ACC112 (cell line): Measurements from ENCODE around the gene TBC1D14.
A peak's percentile ranks its signal among the peaks of the same experiment; 100 is the strongest.
"Not testable (repeated sequence)": the region's sequence is repeated elsewhere in the genome, so short reads cannot be mapped to it uniquely, and the experiment has no call there.

Experiments
- H2AFZ ChIP-seq: fragments of 200-600 bp; sonication (generic); one replicate; pipeline ENCODE4 v1.6.0; 2017; ENCODE audit warnings: antibody characterized with exemption, low read length; ENCODE audit not compliant: unreplicated experiment
- H3K27ac ChIP-seq: fragments of 200-600 bp; sonication (generic); 2 replicates; pipeline ENCODE4 v1.5.1; 2014; ENCODE audit warnings: low read depth, mild to moderate bottlenecking, antibody characterized with exemption, low read length, moderate library complexity
- H3K27me3 ChIP-seq: fragments of 200-600 bp; sonication (generic); 2 replicates; pipeline ENCODE4 v1.6.1; 2014; ENCODE audit warnings: mild to moderate bottlenecking, antibody characterized with exemption, low read length, moderate library complexity, mixed read lengths; ENCODE audit not compliant: insufficient read depth
- H3K36me3 ChIP-seq: fragments of 200-600 bp; sonication (generic); 2 replicates; pipeline ENCODE4 v1.6.1; 2016; ENCODE audit warnings: mild to moderate bottlenecking, antibody characterized with exemption, low read length, moderate library complexity, mixed read lengths; ENCODE audit not compliant: insufficient read depth
- H3K4me1 ChIP-seq: fragments of 200-600 bp; sonication (generic); one replicate; pipeline ENCODE4 v1.6.1; 2016; ENCODE audit warnings: low read length, mixed read lengths; ENCODE audit not compliant: insufficient read depth, unreplicated experiment, control insufficient read depth
- H3K4me3 ChIP-seq: fragments of 200-600 bp; sonication (generic); 2 replicates; pipeline ENCODE4 v1.5.1; 2014; ENCODE audit warnings: mild to moderate bottlenecking, low read depth, low read length
- H3K79me2 ChIP-seq: fragments of 200-600 bp; sonication (generic); one replicate; pipeline ENCODE4 v1.6.0; 2016; ENCODE audit warnings: low read length; ENCODE audit not compliant: control insufficient read depth, unreplicated experiment, insufficient read depth

Gene TBC1D14

DNA sequence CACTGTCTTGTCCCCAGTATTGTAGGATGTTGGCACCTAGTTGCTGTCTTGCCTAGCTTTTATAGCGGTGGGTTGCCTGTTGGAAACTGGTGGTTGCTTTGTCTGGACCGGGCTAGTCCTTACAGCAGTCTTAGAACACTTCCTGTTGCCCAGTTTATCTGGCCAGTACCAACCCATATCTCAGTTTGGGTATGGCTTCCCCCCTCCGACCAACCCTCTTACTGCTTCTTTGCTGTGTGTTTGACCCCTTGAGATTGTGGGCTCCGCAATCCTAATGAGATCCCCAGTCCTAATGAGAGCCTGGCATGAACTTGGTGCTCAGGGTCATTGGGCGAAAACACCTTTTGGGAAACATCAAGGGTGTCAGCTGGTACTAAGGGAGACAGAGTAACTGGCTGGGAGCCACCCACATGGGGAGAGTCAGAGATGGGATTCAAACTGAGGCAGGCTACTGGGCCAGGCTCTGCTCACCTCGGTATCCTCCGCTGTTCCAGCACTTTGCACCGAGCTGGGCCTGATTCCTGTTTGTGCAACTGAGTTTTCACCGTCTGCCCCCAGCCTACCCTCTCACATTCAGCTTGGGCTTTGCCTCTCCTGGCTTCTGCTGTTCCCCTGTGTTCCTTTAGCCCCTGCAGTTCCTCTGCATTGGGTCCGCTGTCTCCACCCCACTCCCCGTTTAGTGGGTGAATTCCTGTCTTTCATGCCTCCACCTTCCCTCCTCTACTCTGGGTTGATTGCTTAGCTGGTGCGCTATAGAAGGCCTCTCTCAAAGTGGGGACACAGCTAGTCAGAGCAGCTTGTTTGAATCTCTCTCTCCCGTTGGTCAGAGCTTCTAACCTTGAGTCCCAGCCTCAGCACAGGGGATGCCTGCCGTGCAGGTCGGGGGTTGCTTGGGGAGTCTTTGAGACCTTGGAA, 1.6 kb downstream of the TBC1D14 start:
- H2AFZ ChIP-seq: no peak overlapping the region
- H3K36me3 ChIP-seq: no peaks in the 10 kb centered on the region
- H3K27me3 ChIP-seq: 0 out of 2 replicates have a peak, but pooled peaks cover 6% of the 10 kb centered on the region
- no peak overlapping the region for H3K27ac ChIP-seq
- peaks cover 13% of the 10 kb centered on the region for H3K79me2 ChIP-seq
- H3K4me1 ChIP-seq: peaks cover 15% of the 10 kb centered on the region
- peak overlapping the region; percentile 95 for H3K4me3 ChIP-seq

DNA sequence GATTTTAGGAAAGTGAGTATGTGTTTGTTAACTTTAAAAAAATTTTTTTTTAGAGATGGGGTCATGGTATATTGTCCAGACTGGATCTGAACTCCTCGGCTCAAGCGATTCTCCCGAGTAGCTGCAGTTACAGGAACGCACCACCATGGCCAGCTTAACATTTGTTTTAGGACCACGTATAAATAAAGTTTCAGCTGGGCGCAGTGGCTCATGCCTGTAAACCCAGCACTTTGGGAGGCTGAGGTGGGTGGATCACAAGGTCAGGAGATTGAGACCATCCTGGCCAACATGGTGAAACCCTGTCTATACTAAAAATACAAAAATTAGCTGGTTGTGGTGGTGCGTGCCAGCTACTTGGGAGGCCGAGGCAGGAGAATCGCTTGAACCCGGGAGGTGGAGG, 2.3 kb downstream of the TBC1D14 start:
- peaks cover 15% of the 10 kb centered on the region for H3K4me1 ChIP-seq
- not testable (repeated sequence) for H3K4me3 ChIP-seq, H3K36me3 ChIP-seq

DNA sequence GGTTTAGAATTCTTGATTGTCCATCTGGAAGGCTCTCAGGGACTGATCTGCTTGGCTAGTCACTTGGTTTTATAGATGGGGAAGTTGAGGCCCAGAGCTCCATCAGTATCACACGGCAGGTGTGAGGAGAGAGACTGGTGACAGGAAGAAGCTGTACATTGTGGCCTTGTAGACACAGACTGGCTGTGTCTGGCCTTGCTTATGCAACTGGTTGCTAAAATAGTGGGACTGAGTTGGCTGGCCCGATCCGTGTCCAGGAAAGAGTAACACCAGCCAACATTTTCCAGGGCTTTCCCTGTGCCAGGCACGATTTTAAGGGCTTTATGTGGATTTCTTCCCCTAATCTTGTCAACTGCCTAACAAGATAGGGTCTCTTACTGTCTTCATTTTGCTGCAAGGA, 2.8 kb downstream of the TBC1D14 start:
- no peaks in the 10 kb centered on the region for H3K36me3 ChIP-seq
- no peaks in the 10 kb centered on the region for H3K27me3 ChIP-seq
- H3K27ac ChIP-seq: no peak overlapping the region
- H3K4me3 ChIP-seq: no peak overlapping the region
- H3K4me1 ChIP-seq: peaks cover 15% of the 10 kb centered on the region
- H2AFZ ChIP-seq: no peak overlapping the region
- peaks cover 18% of the 10 kb centered on the region for H3K79me2 ChIP-seq

More for the DNA sequence above, 2.3 kb downstream of the TBC1D14 start:
- not testable (repeated sequence) for H2AFZ ChIP-seq, H3K27ac ChIP-seq, H3K27me3 ChIP-seq
- peaks cover 15% of the 10 kb centered on the region for H3K79me2 ChIP-seq

DNA sequence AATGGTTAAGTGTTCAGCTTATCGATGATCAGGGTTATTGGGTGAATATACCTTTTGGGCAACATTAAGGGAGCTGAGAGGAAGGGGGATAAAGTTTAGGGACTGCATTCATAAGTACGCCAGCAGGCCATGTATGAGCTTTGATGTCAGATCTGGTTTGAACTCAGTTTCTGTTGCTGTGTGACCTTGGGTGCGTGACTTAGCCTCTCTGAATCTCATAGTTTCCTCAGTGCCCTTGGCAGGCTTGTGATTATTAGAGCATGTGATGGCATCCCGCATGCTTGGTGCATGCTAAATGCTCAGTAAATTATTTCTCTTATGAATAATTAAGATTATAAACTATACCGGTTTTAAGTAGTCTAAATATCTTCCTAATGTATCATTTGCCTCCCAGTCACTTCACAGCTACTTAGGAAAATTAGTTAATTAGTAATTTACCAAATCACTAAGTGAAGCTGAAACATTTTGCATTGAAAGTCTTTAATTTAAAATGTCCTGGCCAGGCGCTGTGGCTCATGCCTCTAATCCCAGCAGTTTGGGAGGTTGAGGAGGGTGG, 3.8 kb downstream of the TBC1D14 start:
- Histone ChIP-seq H3K27ac (no peak overlapping the region), H2AFZ (no peak overlapping the region), H3K4me3 (no peak overlapping the region), H3K4me1 (peaks cover 10% of the 10 kb centered on the region), H3K27me3 (no peaks in the 10 kb centered on the region), H3K36me3 (no peaks in the 10 kb centered on the region), H3K79me2 (peaks cover 18% of the 10 kb centered on the region)

DNA sequence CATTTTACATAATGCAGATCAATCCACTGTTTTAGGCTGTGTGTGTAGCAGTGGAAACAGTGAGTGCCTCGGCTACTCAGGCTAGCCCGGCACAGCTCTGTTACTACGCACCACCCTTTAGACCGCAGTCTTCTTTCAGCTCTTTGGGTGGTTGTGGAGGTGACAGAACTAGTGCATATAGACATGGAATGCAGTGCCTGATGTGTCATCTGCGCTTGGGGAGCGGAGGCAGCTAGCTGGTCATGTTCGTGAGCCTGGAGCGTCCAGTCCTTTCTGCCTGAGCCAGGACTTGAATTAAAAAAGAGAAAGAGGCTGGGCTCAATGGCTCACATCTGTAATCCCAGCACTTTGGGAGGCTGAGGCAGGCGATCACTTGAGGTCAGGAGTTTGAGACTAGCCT, 4.8 kb downstream of the TBC1D14 start:
- Histone ChIP-seq H3K27me3 (no peaks in the 10 kb centered on the region), H3K27ac (no peak overlapping the region), H3K79me2 (peaks cover 18% of the 10 kb centered on the region)

DNA sequence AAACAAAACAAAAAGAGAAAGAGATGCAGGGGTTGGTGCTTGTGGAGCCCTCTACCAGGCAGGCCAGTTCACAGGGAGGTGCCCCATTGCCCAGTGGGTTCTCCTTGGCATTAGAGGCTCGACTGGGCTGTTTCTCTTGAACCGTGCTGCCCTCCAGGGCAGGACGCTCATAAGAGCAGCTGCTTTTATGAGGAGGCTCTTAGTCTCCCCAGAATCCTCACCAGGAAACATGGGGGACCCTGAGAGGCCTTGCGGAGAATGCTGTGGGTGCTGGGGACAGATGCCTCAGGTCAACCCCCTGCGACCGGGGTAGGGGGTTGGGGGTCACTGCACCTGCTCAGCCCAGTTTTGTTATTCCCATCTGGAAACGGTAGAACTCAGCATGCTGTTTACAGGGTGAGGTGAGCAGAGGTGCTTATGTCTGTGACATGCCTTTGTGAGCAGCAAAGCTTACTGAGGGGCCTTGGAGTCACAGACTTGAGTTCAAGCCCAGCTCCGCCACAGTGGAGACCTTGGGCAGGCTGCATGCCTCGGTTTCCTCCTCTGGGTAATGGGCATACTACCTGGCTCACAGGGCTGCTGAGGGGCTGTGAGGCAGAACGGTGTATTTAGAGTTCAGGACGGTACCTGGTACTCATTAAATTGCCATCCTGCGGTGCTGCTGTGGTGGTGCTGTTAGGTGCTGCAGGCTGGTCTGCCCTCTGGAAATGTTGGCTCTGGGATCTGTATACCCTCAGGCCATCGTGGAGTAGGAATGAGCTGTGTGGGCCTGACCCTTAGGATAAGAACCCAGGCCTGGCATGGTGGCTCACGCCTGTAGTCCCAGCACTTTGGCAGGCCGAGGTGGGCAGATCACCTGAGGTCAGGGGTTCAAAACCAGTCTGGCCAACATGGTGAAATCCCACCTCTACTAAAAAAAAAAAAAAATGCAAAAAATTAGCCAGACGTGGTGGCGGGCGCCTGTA, 5.7 kb downstream of the TBC1D14 start:
- H3K4me1 ChIP-seq: peaks cover 5% of the 10 kb centered on the region
- peaks cover 16% of the 10 kb centered on the region for H3K79me2 ChIP-seq
- no peaks in the 10 kb centered on the region for H3K36me3 ChIP-seq
- H3K4me3 ChIP-seq: no peak overlapping the region
- H3K27me3 ChIP-seq: no peaks in the 10 kb centered on the region
- H3K27ac ChIP-seq: no peak overlapping the region
- H2AFZ ChIP-seq: no peak overlapping the region

More for the DNA sequence above, 4.8 kb downstream of the TBC1D14 start:
- peaks cover 6% of the 10 kb centered on the region for H3K4me1 ChIP-seq
- no peak overlapping the region for H2AFZ ChIP-seq
- no peaks in the 10 kb centered on the region for H3K36me3 ChIP-seq
- H3K4me3 ChIP-seq: no peak overlapping the region

DNA sequence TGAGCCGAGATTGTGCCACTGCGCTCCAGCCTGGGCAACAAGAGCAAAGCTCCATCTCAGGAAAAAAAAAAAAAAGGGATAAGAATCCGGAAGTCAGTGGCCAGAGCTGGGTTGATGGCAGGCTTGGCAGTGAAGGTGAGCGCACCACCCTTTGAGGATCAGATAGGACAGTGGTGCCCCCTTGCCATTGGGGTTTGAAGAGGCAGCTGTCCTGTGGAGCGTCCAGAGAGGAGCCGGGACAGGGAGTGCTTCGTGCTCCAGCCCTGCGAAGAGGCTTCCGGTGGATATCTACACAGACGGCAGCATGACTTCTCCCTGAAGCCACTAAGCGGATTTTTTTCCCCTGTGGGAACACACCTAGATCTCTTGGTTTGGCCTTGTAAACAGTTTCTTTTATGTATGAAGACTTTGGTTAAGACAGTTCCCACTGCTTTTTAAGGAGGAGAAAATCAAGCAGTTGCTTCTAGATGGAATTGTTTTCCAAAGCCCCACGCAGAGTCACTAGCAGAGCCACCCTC, 6.5 kb downstream of the TBC1D14 start:
- no peak overlapping the region for H2AFZ ChIP-seq
- H3K36me3 ChIP-seq: no peaks in the 10 kb centered on the region
- no peaks in the 10 kb centered on the region for H3K4me1 ChIP-seq
- no peak overlapping the region for H3K27ac ChIP-seq
- peaks cover 8% of the 10 kb centered on the region for H3K79me2 ChIP-seq
- H3K27me3 ChIP-seq: no peaks in the 10 kb centered on the region
- H3K4me3 ChIP-seq: no peak overlapping the region

DNA sequence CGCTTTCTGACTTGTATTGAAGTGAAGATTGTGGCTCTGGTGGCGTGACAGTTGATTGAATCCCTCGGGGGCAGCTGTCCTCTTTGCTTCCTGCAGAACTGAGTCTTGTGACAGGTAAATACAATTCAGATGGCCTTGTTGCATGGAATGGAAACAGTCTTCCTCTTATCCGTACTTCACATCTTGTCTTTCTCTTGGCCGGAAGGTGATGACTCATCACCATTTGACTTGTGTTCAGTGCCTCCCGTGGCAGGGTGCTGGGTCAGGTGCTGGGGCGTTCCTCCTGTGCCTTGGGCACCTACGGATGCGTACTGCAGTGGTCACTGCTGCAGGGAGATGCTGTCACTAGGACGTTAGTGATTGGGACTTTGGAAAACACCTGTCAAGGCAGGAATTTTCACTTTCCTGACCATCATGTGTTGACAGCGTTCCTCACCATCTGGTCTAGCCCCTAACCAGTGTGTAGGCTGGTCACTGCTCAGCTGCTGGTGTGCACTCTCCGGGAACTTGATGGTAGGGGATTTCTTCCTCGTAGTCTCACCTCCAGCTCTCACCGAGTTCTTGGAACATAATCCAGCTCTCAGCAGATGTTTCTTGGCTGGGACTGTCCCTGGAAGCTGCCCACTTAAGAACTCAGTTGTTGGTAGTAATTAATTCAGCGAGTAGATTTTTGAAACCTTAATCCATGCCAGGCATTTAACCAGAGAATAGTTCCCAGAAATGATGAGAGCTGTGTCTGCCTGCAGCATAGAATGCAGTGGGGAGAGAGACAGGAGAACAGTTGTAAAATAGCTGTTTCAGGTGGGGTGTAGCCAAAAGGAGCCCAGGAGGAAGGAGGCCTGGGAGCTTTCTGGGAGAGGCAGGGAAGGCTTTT, 7.2 kb downstream of the TBC1D14 start:
- H3K4me1 ChIP-seq: no peaks in the 10 kb centered on the region

DNA sequence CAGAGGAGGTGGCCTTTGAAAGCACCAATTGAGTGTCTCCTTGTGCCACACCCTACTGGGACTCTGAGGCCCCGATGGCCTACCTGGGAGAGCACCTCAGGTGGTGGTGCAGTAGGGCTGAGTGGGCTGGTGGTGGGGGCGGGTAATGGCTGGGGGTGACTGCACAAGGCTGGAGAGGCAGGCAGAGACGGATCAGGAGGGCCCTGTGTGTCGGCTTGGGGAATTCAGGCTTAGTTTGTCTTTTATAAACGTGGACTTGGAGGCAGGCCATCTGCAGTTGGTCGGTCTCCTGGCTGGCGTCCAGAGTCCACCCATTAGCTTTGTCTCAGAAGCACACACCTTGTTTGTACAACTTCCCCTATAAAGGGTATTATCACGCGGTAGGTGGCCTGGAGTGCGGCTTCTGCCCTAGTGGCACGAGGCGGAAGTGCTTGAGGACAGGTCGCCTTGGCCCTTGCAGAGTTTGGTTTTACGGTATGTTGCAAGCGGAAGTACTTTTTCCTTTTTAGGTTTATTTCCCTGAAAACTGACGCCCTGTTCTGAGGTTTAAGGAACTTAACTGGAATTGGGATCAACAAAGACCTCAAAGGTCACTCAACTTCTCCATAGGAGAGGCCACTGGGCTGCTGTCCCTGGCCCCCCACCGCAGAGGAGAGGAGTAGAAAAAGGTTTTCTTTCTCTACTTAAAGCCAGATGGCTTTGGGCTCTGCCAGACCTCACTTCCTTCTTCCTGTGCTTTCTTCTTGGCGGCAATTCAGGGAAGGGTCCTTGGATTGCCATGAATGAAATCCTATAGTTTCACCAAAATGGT, 8.0 kb downstream of the TBC1D14 start:
- Histone ChIP-seq H2AFZ (no peak overlapping the region), H3K4me3 (no peak overlapping the region), H3K79me2 (peaks cover 4% of the 10 kb centered on the region), H3K27ac (no peak overlapping the region), H3K27me3 (no peaks in the 10 kb centered on the region), H3K4me1 (no peaks in the 10 kb centered on the region), H3K36me3 (no peaks in the 10 kb centered on the region)

More for the DNA sequence above, 7.2 kb downstream of the TBC1D14 start:
- H3K27ac ChIP-seq: no peak overlapping the region
- no peak overlapping the region for H2AFZ ChIP-seq
- no peaks in the 10 kb centered on the region for H3K27me3 ChIP-seq
- peaks cover 8% of the 10 kb centered on the region for H3K79me2 ChIP-seq
- no peaks in the 10 kb centered on the region for H3K36me3 ChIP-seq
- no peak overlapping the region for H3K4me3 ChIP-seq
